GM10266 (cell line): ENCODE results near the gene COL6A6.

Source experiments
- DNase-seq: peaks from one replicate; pipeline ENCODE4 v3.0.0; 2012; ENCODE audit errors: extremely low spot score
- CTCF ChIP-seq: IDR thresholded peaks from 2 replicates; pipeline ENCODE4 v1.5.1; 2012; ENCODE audit warnings: mild to moderate bottlenecking, low read depth; ENCODE audit not compliant: control insufficient read depth, insufficient read depth; ENCODE audit errors: missing control alignments

COL6A6 gene

DNA sequence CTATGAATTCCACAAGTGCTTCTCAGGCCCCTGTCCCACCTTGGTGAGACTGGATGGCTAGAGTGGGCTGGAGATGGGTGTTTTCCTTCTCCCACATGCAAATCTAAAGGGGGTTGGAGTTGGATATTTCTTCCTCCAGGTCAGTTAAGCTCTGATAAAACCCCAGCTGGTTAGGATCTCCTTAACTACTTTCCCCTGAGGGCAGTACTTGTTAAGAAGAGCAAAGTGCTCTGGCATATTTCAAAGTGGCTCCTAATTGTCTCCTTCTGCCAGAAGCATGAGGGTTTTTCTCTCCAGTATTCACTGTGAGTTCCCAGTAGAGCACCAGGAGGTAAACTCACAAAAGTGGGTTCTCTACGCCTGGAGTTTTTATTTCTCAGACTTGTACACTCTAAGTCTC, 31.4 kb downstream of the COL6A6 start:
- TF ChIP-seq CTCF = no peak
- DNase-seq = no peak

- DNase-seq = no peak
- no peak for TF ChIP-seq CTCF
Measured at GRCh38 chr3:130557336-130558035, 40.5 kb downstream of the COL6A6 start.

DNA sequence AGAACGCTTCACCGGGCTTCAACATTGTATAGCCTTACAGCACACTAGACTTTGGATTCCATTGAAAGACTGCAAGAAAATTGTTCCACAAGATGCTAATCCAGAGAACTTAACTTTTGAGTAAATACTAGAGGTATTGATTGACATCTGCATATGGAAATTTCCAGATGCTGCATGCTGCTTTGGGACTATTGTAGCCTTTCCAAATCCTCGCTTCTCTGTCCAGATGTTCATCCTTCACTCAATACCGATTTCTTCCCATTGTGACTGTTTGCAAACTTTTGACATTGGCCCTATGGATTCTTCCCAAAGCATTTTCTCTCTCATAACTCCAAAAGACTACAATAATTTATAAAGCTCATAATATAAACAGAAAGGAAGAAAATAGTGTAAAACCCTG, 41.4 kb downstream of the COL6A6 start:
- no peak for TF ChIP-seq CTCF
- no peak for DNase-seq

DNA sequence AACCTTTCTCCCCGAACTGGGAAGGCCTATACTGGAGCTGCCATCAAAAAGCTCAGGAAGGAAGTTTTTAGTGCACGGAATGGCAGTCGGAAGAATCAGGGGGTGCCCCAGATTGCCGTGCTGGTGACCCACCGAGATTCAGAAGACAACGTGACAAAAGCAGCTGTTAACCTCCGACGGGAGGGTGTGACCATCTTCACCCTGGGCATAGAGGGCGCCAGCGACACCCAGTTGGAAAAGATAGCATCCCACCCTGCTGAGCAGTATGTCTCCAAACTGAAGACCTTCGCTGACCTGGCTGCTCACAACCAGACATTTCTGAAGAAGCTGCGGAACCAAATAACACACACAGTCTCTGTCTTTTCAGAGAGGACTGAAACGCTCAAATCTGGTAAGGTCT, 48.2 kb downstream of the COL6A6 start:
- DNase-seq = no peak
- TF ChIP-seq CTCF = no peak
